K562 (cell line): Measurements from ENCODE around the gene ARHGEF4. TPM values are rescaled to one million over a fixed set of nuclear protein-coding genes. Genes with fewer than 3 reads are reported as not detected.
"Not testable (repeated sequence)": the region's sequence is repeated elsewhere in the genome, so short reads cannot be mapped to it uniquely, and the experiment has no call there.

Experiments used
- ATAC-seq: fragments of 200-7000 bp; cut with Tn5 transposase; 3 replicates; pipeline ENCODE4 v1.9.1; 2020; ENCODE audit warnings: moderate library complexity
- BruUV-seq: library from RNA; stranded (reverse); fragments of 400-500 nt; replicated peaks from 2 replicates; lab custom pipeline; 2021; lab: Mats Ljungman, UMichigan
- CTCF ChIA-PET: fragments of 300-600 bp; formaldehyde crosslinking; extraction: SDS; loops from one replicate; lab custom pipeline; 2021; ENCODE audit warnings: low intra/inter-chr PET ratio; lab: Yijun Ruan, JAX
- POLR2A ChIA-PET: fragments of 300-600, 350-650 bp; sonication (Branson Sonifier 250); formaldehyde crosslinking; extraction: SDS; loops from one replicate; lab custom pipeline; 2021; ENCODE audit warnings: antibody characterized with exemption, inconsistent platforms; lab: Yijun Ruan, JAX
- DNase-seq, 4 experiments: peaks; one replicate each; pipeline versions ENCODE4 v3.0.0 to v3.0.0-alpha.2; 2011 to 2018; ENCODE audit warnings: low spot score in 3 of 4, mixed read lengths in 3 of 4; ENCODE audit errors: extremely low read depth in 1 of 4
- FAIRE-seq: peaks from 2 replicates; lab custom pipeline; 2011; peaks lifted over from hg19 to GRCh38; lab: Jason Lieb, UNC
- H2AFZ ChIP-seq: 2 replicates; pipeline ENCODE4 v1.6.0; 2011; ENCODE audit warnings: low read depth, low read length, control low read depth, inconsistent platforms
- H3K27ac ChIP-seq: fragments of 200-600 bp; 3 replicates; pipeline ENCODE4 v1.8.0; 2011; ENCODE audit warnings: low read depth, mild to moderate bottlenecking, control low read depth, inconsistent platforms, low read length, moderate library complexity, mixed read lengths; ENCODE audit errors: extremely low read depth
- H3K27me3 ChIP-seq, 2 experiments: fragments of 300-600 bp in 1 of 2; 2 replicates in 1 of 2; 3 replicates in 1 of 2; pipeline versions ENCODE4 v1.6.0 to v1.8.0; 2011; ENCODE audit warnings: inconsistent platforms in 2 of 2, low read length in 2 of 2, mild to moderate bottlenecking in 1 of 2, mixed read lengths in 1 of 2, moderate library complexity in 1 of 2; ENCODE audit not compliant: control insufficient read depth in 2 of 2, insufficient read depth in 2 of 2
- H3K36me3 ChIP-seq: fragments of 300-600 bp; 3 replicates; pipeline ENCODE4 v1.8.0; 2011; ENCODE audit warnings: mild to moderate bottlenecking, low read length, inconsistent platforms; ENCODE audit not compliant: control insufficient read depth, insufficient read depth
- H3K4me1 ChIP-seq, 2 experiments: fragments of 200-600 bp in 1 of 2; replicated peaks in 1 of 2; 2 replicates in 1 of 2; 3 replicates in 1 of 2; pipeline versions ENCODE4 v1.5.1 to v1.8.0; 2011; ENCODE audit warnings: inconsistent platforms in 2 of 2, low read length in 2 of 2, mild to moderate bottlenecking in 1 of 2, mixed read lengths in 1 of 2, moderate library complexity in 1 of 2; ENCODE audit not compliant: control insufficient read depth in 2 of 2, insufficient read depth in 2 of 2
- H3K4me2 ChIP-seq: 2 replicates; pipeline ENCODE4 v1.6.1; 2011; ENCODE audit warnings: low read length, control low read depth, inconsistent platforms, mixed read lengths; ENCODE audit not compliant: insufficient read depth
- H3K4me3 ChIP-seq: fragments of 200-600 bp; sonication (generic), shearing (Covaris generic); 2 replicates; pipeline ENCODE4 v1.5.1; 2016; ENCODE audit warnings: control low read depth, inconsistent platforms
- H3K79me2 ChIP-seq: fragments of 200-600 bp; 3 replicates; pipeline ENCODE4 v1.8.0; 2011; ENCODE audit warnings: low read length, inconsistent platforms; ENCODE audit not compliant: control insufficient read depth, insufficient read depth
- H3K9ac ChIP-seq, 2 experiments: 2 replicates each; pipeline versions ENCODE4 v1.6.0 to v1.6.1; 2011; ENCODE audit warnings: low read depth in 2 of 2, low read length in 2 of 2, control low read depth in 1 of 2, inconsistent platforms in 1 of 2, mild to moderate bottlenecking in 1 of 2, mixed read lengths in 1 of 2; ENCODE audit not compliant: insufficient read depth in 1 of 2
- H3K9me1 ChIP-seq: one replicate; pipeline ENCODE4 v1.6.0; 2011; ENCODE audit warnings: inconsistent platforms, mild to moderate bottlenecking, low read length, moderate library complexity; ENCODE audit not compliant: control insufficient read depth, insufficient read depth
- H3K9me3 ChIP-seq: replicated peaks from 2 replicates; pipeline ENCODE4 v1.5.1; 2011; ENCODE audit warnings: low read depth, low read length, inconsistent platforms; ENCODE audit not compliant: control insufficient read depth, insufficient read depth
- H4K20me1 ChIP-seq: replicated peaks from 2 replicates; pipeline ENCODE4 v1.6.1; 2011; ENCODE audit warnings: low read length, inconsistent platforms, mixed read lengths; ENCODE audit not compliant: control insufficient read depth, insufficient read depth
- HCFC1 ChIP-seq: IDR thresholded peaks from 2 replicates; pipeline ENCODE4 v1.6.1; 2012; ENCODE audit warnings: low read depth, low read length, improper control_type of control experiment
- HDGF ChIP-seq: fragments of 450-650 bp; IDR thresholded peaks from 2 replicates; pipeline ENCODE4 v1.6.1; 2016
- HMG20A ChIP-seq: fragments of 450-650 bp; formaldehyde crosslinking; conservative IDR thresholded peaks from 2 replicates; pipeline ENCODE4 v1.4.0; 2020; ENCODE audit warnings: mild to moderate bottlenecking, mixed read lengths
- NR2C2 ChIP-seq, 2 experiments: fragments of 200-800 bp in 1 of 2; sonication (Bioruptor generic) in 1 of 2; sonication (generic) in 1 of 2; formaldehyde crosslinking in 1 of 2; IDR thresholded peaks; 2 replicates each; pipeline versions ENCODE4 v1.6.1 to v1.8.0; 2016 to 2022; ENCODE audit warnings: mild to moderate bottlenecking in 1 of 2, missing compliant biosample characterization in 1 of 2, missing genetic modification characterization in 1 of 2, missing genetic modification reagents in 1 of 2
- SIRT6 ChIP-seq: IDR thresholded peaks from one replicate; pipeline ENCODE4 v1.6.1; 2012; ENCODE audit warnings: low read depth, mild to moderate bottlenecking, control low read depth, inconsistent platforms, low read length, moderate library complexity
- TFE3 ChIP-seq: fragments of 450-650 bp; formaldehyde crosslinking; IDR thresholded peaks from 2 replicates; pipeline ENCODE4 v1.4.0; 2020; ENCODE audit warnings: mild to moderate bottlenecking, mixed read lengths
- ZNF717 ChIP-seq: fragments of 250-450 bp; sonication (Bioruptor Pico); IDR thresholded peaks from 2 replicates; pipeline ENCODE4 v1.5.0; 2021
- ZNF780A ChIP-seq: fragments of 250-450 bp; sonication (Bioruptor Pico); IDR thresholded peaks from 2 replicates; pipeline ENCODE4 v1.5.0; 2021; ENCODE audit warnings: mild to moderate bottlenecking
- WGBS: fragments of 100-300 bp; shearing (Covaris generic); methylation state at CpG from one replicate; pipeline ENCODE4 v1.1.6; 2016; ENCODE audit warnings: low coverage, mixed read lengths; ENCODE audit not compliant: insufficient coverage; ENCODE audit errors: missing lambda C conversion rate; 5-methylcytosine and 5-hydroxymethylcytosine counted together
- in situ Hi-C: fragments of 300-500 bp; cut with MboI; formaldehyde crosslinking; loops from 4 replicates; pipeline ENCODE4 v1.15.0; 2018; ENCODE audit warnings: inconsistent platforms, mixed read lengths
- intact Hi-C: fragments of 100-400 bp; cut with micrococcal nuclease; formaldehyde crosslinking; loops from 2 replicates; pipeline ENCODE4 v1.14.2; 2022
- polyA plus RNA-seq, 8 experiments: library from polyadenylated mRNA; depleted of rRNA in 4 of 8; stranded (reverse) in 5 of 8; unstranded in 3 of 8; fragments of >200 nt; fragmentation: Nextera tagmentation in 2 of 8; fragmentation: Illumina TruSeq in 1 of 8; extraction: Ambion mirVana in 2 of 8; extraction: Trizol in 1 of 8; gene quantifications; 2 replicates each; pipeline versions ENCODE4 v1.2.1 to v1.2.3, GENCODE V29; 2011 to 2014; ENCODE audit warnings: inconsistent platforms in 1 of 8, missing spikeins in 1 of 8
- total RNA-seq, 7 experiments: library from RNA; depleted of rRNA in 6 of 7; stranded (reverse); fragments of >200 nt in 6 of 7; fragmentation: Illumina TruSeq in 2 of 7; extraction: Trizol in 2 of 7; gene quantifications; 2 replicates each; pipeline versions ENCODE4 v1.2.1 to v1.2.3, GENCODE V29; 2011 to 2021; ENCODE audit warnings: low replicate concordance in 1 of 7
- TF ChIP-seq, protein P1 (sequence below): fragments of 250-450 bp; sonication (Bioruptor Pico); IDR thresholded peaks from 2 replicates; pipeline ENCODE4 v1.5.0; 2021; ENCODE audit warnings: mild to moderate bottlenecking, moderate library complexity

The ARHGEF4 gene
- total and polyA plus RNA-seq, 9 of the 15 experiments (the other 6 are each of a cell fraction or from before 2014, with no cell fraction given): not detected

GRCh38 chr2:131079931-131080330 is 243.2 kb downstream of the ARHGEF4 start:
- H3K27ac ChIP-seq, intact Hi-C loops, CTCF ChIA-PET, H3K4me1 ChIP-seq, H3K9me1 ChIP-seq, H3K4me2 ChIP-seq, H3K9ac ChIP-seq, in situ Hi-C loops, H2AFZ ChIP-seq, H3K4me3 ChIP-seq, DNase-seq, H4K20me1 ChIP-seq, H3K27me3 ChIP-seq, FAIRE-seq, ATAC-seq, BruUV-seq, H3K9me3 ChIP-seq: not testable (repeated sequence)
- peaks cover 85% of the 10 kb centered on the region; the same call in 2 of the 3 replicates for H3K36me3 ChIP-seq
- POLR2A ChIA-PET: interaction anchor here (1.0 to 2.0 kb wide), 3 partner anchors 11 to 19 kb away, joined by 3 to 4 read pairs (median 3); partner anchors contain the start of gene FAM168B
- peaks cover 84% of the 10 kb centered on the region for H3K79me2 ChIP-seq
- 90% methylated on average over 6 of the region's 6 CpGs for WGBS

DNA sequence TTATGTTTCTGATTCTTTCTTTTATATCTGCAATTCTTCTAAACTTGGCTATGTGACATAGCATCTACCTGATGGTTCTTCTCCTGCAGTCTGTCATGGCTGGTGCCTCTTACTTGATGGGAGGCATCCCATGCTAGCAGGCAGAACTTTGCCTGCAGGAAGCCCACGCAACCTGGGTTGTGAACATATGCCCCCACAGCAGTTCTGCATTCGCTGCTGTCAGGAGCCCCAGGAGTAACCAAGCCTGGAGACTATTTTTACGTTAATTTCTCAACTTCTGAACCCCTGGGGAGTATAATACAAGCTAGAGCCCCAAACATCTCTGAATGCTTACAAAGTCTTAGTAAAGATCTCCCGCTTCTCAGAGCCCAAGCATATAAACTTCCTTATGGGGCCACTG is 244.5 kb downstream of the ARHGEF4 start:
- ChIA-PET POLR2A (interaction anchor here (0.6 to 2.0 kb wide), 4 partner anchors 9 to 40 kb away, joined by 3 to 9 read pairs (median 4); no protein-coding TSS in a partner anchor), CTCF (no interaction called here)
- DNase-seq (no peak), ATAC-seq (no peak), FAIRE-seq (no peak)
- H3K36me3 ChIP-seq: peaks cover 86% of the 10 kb centered on the region
- H3K9me3 ChIP-seq: no peaks in the 10 kb centered on the region
- in situ Hi-C loops (no loop called here), intact Hi-C loops (no loop called here)
- H3K4me1 ChIP-seq: no peaks in the 10 kb centered on the region
- H3K4me3 ChIP-seq: no peak overlapping the region
- no peak overlapping the region for H2AFZ ChIP-seq
- BruUV-seq: TSS peak; percentile 14
- WGBS: 93% methylated on average over 4 of the region's 4 CpGs
- peaks cover 5% of the 10 kb centered on the region; the same call in 1 of the 2 replicates for H4K20me1 ChIP-seq
- TF ChIP-seq TFE3 (CRISPR knock-in tag) (no peak), HCFC1 (no peak), ZNF717 (CRISPR knock-in tag) (no peak), HDGF (no peak), NR2C2 (CRISPR knock-in tag; IDR thresholded peaks at IDR 0.05) (no peak), NR2C2 (tag; IDR thresholded peaks at IDR 0.05) (no peak), SIRT6 (no peak), ZNF780A (CRISPR knock-in tag) (no peak), HMG20A (CRISPR knock-in tag) (no peak)
- TF ChIP-seq, protein P1, sequence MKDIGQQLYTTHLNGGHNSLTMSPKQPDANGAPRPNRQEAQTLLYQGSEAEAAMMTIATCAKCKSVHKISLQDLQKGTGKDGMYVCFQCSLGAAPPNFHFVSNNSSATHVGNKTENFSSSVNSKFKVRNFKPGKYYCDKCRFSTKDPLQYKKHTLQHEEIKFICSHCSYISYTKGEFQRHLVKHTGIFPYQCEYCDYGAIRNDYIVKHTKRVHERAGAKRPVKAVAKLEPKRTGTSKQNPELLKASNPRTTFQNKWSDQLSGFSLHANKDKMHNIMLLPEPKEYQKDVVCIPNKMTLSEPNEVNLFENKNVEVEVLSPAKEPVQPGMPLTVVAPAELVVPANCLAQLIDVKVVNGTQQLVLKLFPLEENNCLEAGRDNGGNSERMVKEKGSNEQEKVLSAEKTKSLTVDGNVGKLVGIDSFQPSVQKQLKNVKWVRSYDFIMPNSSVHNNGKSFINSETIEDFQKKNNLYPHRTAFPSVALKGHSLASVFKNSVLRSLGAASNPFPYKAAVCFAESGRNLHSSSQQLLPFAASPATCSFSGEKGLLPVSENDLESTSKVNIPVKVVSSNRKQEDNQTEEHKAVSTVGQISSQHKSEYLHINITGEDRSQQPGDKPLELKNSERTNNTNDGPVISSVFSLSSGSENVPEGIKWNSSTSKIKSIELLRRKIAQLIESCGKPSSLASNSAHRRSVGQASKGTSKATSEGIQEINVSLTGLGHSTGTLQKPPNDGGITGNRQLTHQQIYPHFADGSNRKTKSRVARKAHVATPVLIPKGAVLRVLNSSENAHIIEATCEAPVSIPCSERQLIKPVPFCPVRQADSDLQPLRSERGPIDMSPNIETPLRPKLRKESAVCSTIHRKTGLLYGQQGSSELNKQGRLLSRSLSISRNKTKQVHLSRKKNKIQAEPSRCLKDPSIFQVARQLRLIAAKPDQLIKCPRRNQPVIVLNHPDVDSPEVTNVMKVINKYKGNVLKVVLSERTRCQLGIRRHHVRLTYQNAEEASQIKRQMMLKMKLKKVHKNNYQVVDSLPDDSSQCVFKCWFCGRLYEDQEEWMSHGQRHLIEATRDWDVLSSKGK (CRISPR knock-in tag): no peak
- no peaks in the 10 kb centered on the region for H3K9me1 ChIP-seq
- no peak overlapping the region for H3K9ac ChIP-seq
- no peaks in the 10 kb centered on the region for H3K27me3 ChIP-seq
- no peak overlapping the region for H3K4me2 ChIP-seq
- H3K79me2 ChIP-seq: peaks cover 85% of the 10 kb centered on the region
- H3K27ac ChIP-seq: no peak overlapping the region
